Germinal center (tissue), 1 donor: ENCODE results near the gene SMPX.
"Not testable (repeated sequence)": the region's sequence is repeated elsewhere in the genome, so short reads cannot be mapped to it uniquely, and the experiment has no call there.

ENCODE experiments used
- DNase-seq: peaks from one replicate; pipeline ENCODE4 v3.0.0; 2012; ENCODE audit warnings: mixed read lengths, low spot score

SMPX gene

DNA sequence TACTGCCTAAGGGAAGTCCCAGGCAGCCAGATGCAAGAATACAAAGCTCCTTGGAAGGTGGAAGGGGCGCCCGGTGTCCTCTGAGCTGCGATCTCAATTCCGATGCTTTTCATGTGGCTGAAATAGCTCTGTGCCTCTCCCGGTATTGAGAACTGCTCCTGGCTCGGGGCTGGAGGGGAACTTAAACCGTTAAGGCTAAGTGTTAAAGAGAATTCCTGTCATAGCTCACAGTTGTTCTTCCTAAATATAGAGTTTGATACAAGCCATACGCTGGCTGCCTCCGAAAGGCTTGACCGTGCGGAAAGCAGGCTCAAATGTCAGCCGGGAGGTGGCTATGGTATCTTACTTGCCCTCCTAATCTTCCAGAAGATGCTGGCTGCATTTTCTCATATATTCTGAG, at the start of gene SMPX:
SMPX (minus strand) TSS at position 157 of the 400 bp plus-strand sequence. CDS start 3,826 bp downstream, outside the sequence.
- DNase-seq: no peak

GRCh38 chrX:21806691-21807090, 48.8 kb upstream of the SMPX start:
- DNase-seq: no peak

GRCh38 chrX:21802839-21803238, 44.9 kb upstream of the SMPX start:
- DNase-seq: no peak

- DNase-seq: no peak
These were observed 44.2 kb upstream of the SMPX start for GRCh38 chrX:21802054-21802670.

DNA sequence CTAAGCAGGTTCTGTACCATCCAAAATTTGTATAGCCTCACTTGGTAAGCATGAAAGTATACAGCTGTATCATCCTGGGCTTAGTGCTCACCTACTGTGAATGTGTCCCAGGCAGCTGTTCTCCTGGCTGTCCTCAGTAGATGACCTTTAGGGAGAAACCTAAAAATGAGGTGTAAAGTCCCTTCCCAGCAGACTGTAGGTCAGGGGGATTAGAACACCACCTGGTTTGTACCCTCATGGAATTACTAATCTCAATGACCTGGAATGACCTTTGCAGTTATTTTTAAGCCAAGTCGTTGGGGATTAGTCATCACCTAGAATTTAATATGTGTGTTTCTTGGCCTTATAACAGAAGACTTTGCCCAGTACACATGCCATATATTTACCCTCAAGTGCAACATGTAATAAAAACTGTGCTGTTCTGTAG, 42.4 kb upstream of the SMPX start:
- no peak for DNase-seq

DNA sequence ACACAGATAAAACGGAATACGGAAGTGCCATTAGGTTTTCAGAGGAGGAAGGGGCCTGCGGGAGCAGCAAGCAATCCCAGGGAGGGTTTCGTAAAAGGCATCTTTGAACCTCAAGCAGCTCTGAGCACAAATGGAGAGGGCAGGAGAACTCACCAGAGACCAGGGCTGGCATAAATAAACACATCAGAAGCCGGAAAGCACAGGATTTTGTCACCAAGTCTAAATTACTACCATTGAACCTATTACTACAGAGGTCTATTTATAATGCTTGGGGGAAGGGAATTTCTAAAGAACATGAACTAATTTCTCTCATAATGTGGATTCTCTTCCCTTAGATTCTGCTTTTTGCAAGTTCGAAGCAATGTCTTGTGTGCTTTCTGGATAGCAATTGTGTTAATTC, 41.9 kb upstream of the SMPX start:
- DNase-seq: no peak

DNA sequence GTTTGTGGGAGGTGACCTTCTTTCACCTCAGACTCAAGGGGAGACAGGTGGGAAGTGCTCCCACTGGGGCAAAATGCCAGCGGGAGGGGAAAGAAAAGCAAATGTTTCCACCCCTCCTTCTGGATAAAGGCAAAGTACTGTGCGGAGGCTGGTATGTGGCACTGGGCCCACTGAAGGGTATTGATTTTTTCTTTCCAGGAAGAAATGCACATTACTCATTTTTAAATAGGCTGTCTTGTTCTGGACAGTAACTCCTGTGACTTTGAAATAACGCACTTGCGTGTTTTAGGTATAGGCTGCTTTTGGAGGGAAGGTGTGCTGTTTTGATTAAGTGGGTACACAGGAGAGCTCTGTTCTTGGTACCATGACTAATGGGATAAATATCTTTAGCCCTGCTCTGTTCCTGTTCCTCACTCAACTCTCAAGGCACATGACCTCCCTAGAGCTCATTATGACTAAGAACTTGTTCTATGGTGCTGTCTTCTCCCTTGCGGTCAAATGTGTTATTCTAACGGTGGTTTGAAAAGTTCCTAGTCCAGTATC, 40.8 kb upstream of the SMPX start:
- no peak for DNase-seq

GRCh38 chrX:21781976-21782375, 24.1 kb upstream of the SMPX start:
- DNase-seq: no peak

- DNase-seq: no peak
These were observed 23.6 kb upstream of the SMPX start for GRCh38 chrX:21781525-21781924.

DNA sequence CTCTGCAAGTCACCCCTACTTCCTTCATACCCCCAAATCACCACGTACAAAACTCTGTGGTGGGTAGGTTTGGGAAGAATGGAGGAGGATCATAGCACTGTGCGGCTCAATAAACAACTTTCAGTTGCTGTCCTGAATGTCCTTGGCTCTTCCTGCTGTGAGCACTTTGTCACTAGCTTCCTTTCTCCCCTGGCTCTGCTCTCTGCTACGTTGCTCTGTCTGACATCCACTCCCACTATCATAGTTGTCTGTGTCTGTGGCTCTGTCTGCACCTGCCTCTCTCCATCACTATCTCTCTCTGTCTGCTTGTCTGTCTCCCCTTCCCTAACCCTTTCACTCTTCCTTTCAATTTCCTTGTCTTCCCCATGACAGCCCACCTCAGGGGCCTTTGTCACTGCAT, 21.2 kb upstream of the SMPX start:
- DNase-seq: no peak

- DNase-seq: no peak
These were observed 20.3 kb upstream of the SMPX start for GRCh38 chrX:21778236-21778635.

GRCh38 chrX:21775128-21775527, 17.2 kb upstream of the SMPX start:
- not testable (repeated sequence) for DNase-seq

GRCh38 chrX:21773036-21773435, 15.1 kb upstream of the SMPX start:
- not testable (repeated sequence) for DNase-seq

DNA sequence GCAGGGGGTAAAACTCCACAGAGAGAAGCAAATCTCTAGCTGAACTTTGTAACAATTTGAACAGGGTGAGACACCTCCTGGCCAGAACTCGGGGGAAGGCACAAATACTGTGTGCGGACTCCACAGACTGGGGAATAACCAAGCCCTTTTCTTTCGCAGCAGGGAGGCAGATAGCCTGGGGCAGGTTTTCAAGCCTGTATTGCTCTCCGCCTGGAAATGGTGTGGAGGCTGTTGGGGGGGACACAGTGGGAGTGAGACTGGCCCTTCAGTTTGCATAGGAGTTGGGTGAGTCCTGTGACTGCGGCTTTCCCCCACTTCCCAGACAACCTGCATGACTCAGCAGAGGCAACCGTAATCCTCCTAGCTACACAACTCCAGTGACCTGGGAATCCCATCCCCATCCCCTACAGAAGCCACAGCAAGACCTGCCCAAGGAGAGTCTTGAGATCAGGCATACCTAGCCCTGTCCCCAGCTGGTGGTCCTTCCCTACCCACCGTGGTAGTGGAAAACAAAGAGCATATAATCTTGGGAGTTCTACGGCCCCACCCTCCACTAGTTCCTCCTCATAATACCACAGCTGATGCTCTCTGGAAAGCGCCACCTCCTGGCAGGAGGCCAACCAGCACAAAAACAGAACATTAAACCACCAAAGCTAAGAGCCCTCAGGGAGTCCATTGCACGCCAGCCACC, 12.9 kb upstream of the SMPX start:
- DNase-seq: no peak

DNA sequence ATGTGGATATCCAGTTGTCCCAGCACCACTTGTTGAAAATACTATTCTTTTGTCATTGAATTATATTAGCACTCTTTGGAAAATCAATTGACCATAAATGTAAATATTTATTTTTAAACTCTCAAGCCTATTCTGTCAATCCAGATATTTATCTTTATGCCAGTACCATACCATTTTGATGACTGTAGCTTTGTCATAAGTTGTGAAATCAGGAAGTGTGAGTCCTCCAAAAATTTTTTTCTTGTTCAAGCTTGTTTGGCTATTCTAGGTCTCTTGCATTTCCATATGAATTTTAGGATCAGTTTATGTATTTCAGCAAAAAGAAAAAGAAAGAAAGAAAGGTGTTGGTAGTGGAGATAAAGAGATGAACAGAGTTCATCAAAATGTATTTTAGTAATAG, 8.2 kb upstream of the SMPX start:
- no peak for DNase-seq

DNA sequence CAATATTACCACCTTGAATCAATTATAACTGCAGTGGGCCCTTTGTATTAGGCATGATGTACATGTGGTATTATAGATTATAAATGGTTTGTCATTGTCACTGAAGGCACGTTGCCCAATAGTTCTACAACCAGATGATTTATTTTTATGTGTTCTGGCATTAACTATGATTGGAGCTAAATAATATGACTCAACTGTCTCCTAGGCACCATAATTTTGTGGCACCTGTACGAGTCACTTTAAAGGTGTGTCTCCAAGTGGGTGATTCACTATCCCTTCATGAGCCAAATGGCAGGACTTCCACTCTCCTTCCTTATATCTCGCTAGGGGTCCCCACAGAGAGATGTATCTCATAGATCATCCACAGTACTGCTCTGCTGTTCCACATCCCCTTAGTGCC, 6.1 kb upstream of the SMPX start:
- no peak for DNase-seq

GRCh38 chrX:21758488-21758887, 572 bp upstream of the SMPX start:
- no peak for DNase-seq

DNA sequence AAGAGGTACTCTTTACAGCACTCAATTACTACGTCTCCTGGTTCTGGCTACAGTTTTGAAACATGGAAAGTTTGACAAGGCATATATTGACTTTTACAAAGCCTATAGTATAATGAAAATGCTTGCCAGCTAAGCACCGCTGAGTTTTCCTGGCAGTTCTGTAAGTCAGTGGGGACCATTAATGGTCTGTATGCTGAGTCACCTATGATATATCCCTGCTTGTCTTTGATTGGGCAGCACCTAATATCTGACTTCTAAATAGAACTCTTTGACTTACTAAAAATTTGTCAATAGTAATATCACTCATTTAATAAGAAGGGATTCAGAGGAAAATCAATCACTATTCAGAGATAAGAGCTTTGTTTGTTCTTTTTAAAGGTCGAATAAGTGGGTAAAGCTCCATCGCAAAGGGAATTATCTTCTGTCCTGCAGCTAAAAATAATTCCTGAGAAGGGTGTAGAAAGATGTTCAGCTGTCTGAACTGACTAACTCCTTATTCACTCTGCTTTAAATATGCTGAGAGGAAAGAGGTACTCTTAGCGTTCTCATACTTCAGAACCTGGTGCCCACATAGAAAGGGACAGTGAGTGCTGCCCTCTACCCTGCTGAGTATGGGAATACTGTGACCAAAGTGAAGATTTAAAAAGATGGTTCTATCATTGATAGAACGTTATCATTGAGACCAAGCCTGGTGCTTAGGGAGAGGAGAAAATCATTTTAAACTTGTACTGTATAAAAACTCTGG, 959 bp downstream of the SMPX start:
- DNase-seq: no peak

GRCh38 chrX:21749924-21750323, 8.0 kb downstream of the SMPX start:
- DNase-seq: no peak

DNA sequence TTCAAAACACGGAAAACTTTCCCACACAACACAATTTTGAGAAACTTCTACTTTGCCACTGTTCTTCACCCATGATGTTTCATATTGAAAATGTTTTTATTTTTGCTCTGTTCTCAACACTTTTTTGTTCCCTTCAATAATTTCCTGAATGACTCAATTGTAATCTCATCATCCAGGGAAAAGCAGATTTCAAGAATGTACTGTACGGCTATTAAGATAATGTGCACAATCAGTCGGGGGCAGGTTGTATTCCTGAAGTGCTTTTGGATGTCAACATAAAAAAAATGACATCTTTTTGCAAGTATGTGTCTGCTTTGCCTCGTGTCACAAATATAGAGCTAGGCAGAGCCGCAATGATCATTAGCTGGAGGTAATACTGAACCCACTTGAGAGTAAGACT, 9.7 kb downstream of the SMPX start:
- no peak for DNase-seq

DNA sequence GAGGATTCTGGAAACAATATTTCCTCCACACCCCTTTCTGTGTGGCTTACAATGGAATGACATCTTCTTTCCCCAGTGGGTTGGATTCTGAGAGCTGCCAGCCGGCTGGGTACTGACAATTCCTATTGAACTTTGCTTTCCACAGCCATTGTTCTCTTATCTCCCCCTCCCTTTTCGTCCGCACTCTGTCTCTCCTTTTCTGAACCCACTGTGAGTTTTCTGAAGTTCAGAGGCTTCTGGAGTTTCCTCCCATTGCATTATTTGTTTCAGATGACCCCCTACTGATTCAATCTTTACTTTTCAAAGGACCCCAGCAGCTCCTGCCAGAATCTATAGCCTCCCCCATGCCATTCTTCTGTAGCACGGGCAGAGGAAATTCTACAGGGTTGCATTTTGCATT, 10.4 kb downstream of the SMPX start:
- no peak for DNase-seq

DNA sequence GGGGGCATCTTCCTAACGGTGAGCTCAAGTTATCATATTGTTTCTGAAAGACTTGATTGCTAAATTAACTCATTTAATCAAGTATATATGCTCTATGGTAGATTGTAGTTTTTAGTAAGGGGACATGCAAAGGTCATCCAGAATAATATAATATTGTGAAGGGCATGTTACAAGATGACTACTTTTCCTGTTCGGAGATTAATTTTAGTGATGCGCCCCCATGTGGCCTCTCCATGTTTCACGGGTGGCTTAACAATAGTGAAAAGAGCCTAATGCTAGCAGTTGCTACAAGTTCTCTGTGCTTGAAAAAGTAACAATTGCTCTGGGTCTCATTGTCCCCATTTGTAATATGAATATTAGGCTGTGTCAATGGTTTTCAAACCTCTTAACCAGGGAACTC, 12.2 kb downstream of the SMPX start:
- DNase-seq: peak; percentile 2

DNA sequence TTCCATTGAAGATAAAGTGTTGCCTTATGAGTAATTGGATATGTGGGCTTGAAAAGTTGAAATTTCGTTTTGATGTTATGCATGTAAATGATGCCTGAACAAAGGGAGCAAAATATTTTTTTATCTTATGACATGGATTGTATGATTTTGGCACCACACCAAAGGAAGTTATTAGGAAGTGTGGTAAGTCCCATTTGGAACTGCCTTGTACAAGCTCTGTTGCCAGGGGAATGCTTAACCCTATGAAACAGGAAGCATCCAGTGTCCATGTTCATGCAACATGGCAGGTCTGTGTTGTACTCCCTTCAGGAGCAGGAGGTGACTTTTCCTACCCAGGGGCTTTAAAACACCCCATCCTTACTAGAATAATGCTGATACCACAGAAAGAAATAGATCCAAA, 13.2 kb downstream of the SMPX start:
- DNase-seq: no peak
